GM19240 (cell line): ENCODE data around the gene CADPS.

Source experiments
- DNase-seq: peaks from one replicate; pipeline ENCODE4 v3.0.0; 2011; ENCODE audit warnings: low spot score; ENCODE audit not compliant: insufficient read length

CADPS gene

DNA sequence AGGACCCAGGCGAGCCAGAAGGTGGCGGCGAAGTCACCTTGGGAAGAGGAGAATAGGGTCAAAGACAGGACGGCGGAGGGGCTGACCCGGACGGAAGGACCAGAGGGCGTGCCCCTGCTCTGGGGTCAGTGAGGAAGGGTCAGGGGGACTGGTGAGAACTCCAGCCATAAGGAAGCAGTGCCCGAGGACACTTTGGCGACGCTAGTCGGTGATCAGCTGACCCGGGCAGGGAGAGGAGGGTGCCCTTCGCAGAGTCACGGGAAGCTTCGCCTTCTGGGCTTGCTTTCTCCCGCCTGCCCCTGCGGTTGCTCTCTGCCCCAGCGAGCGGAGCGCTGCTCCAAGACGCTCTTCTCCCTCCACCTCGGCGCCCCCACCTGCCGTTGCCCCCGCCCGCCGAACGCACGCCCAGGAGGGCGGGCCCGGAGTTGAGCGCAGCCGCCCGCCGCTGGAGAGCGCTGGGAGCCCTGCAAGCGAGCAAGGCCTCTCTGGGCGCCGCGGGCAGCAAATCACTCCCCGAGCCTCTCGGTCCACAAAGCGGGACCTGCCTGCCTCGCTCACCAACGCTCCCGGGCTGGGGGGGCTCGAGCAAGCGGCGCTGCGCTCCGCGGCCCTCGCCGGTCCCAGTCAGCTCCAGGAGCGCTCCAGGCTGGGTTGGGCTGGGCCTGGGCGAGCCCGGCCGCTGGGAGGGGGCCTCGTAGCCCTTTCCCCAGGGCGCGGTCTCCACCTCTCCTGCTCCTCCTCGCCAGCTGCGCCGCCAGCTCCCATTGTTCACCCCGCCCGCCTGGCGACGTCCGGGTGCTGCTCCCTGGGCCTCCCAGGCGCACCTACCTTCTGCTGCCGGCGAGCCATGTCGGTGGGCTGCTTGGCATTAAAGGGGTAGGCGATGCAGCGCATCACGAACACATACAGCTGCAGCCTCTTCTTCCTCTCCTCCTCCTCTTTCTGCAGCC is 1.2 kb downstream of the CADPS start:
- DNase-seq: no peak

GRCh38 chr3:62873451-62873760 is 1.8 kb downstream of the CADPS start:
- no peak for DNase-seq

GRCh38 chr3:62872318-62872717 is 2.9 kb downstream of the CADPS start:
- no peak for DNase-seq

GRCh38 chr3:62870321-62870720 is 4.9 kb downstream of the CADPS start:
- no peak for DNase-seq

- DNase-seq: no peak
Observed at GRCh38 chr3:62863648-62864047, 11.6 kb downstream of the CADPS start.

GRCh38 chr3:62859203-62859791 is 15.9 kb downstream of the CADPS start:
- no peak for DNase-seq

DNA sequence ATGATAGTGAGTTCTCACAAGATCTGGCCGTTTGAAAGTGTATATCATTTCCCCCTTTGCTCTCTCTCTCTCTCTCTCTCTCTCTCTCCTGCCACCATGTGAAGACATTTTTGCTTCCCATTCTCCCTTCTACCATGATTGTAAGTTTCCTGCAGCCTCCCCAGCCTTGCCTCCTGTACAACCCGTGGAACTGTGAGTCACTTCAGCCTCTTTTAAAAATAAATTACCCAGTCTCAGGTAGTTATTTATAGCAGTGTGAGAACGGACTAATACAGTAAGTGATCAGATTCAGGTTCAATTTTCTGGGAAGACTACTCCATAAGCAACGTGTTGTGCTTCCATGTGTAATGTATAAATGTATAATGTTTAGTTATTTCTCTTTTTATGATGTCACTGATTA is 29.2 kb downstream of the CADPS start:
- DNase-seq: no peak

- no peak for DNase-seq
Observed at GRCh38 chr3:62843508-62843907, 31.7 kb downstream of the CADPS start.

- DNase-seq: no peak
Observed at GRCh38 chr3:62839748-62840147, 35.5 kb downstream of the CADPS start.

DNA sequence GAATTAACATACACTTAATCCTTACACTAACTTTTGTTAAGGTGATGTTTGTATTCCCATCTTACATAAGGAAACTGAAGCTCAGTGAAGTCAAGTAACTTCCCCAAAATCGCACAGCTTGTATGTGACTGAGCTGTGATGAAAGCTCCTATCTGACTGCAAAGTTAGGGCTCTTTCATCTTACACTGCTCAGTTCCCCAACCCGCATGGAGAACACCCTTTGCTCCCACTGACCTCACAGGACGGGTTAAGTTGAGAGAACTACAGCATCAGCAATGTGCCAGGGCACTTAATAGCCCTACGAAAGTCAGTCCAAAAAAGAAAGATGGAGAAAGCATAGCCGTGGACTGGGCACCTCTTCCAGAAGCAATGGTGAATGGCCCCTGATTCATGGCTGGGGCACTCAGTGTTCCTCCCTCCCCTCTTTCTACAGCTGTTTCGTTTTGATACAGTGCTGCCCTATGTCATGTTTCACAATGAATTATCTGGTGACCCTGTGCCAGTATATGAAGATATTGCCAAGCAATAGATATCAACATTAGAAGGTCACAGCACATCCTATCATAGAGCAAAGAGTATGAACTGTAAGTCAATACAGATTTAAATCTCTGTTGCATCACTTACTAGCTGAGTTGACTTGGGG is 38.0 kb downstream of the CADPS start:
- no peak for DNase-seq

- no peak for DNase-seq
Observed at GRCh38 chr3:62835554-62836236, 39.5 kb downstream of the CADPS start.

DNA sequence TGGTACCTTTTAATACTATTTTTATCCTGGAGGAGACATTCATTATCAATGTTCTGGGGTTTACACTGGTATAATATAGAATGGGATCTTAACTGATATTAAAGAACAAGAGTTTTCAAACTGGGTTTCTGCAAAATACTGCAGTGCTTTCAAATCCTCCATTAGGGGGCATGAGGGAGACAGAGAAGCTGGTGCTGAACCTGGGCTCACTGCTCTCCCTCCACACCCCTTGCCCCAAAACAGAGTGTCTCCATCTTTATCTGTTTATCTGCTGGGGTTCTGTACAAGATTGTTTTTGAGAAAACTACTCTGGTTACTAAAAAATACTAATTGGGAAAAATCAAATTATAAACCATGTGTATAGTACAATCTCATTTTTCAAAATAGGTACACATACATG is 41.7 kb downstream of the CADPS start:
- DNase-seq: no peak

GRCh38 chr3:62832553-62832952 is 42.7 kb downstream of the CADPS start:
- no peak for DNase-seq

- DNase-seq: no peak
Observed at GRCh38 chr3:62830727-62831322, 44.4 kb downstream of the CADPS start.

DNA sequence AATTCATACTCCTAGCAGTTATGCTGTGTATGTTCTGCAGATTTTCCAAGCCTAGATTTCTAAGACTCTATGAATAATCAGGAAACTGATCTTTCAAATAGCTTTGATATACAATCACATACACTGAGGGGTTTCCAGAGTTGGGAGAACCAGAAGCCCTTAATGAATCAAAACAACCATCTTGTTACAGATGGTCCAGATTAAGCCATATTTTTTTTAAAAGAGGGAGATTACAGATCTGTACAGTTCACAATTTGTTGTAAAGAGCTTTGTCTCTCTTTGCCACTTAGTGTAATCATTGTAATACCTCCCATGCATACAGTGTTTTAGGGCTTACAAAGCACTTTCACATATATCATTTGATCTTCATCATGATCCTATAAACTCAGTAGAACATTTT is 47.7 kb downstream of the CADPS start:
- no peak for DNase-seq

DNA sequence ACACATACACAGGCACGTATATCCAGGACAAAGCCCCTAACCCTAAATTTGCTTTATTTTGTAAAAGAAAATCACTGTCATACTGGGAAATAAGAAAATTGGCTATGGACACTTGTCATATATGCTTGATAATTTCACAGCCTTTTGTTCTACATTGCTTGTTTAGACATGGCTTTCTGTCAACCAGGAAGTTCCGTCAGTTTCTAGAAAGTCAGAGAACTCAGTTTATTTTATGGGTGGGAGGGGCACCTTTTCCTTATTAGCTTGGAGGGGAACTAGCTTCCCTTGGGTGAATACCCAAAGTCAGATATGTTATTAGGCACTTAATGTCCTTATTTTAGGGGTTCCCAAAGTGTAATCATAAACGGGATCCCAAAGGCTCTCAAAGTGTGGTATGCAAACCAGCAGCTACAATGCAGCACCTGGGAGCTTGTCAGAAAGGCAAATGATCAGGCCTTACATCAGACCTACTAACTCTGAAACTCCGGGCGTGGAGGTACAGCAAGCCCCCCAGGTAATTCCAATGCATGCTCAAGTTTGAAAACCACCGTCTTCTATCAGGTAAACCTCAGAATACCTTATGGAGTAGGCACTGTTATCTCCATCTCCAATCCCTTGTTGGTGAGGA is 50.1 kb downstream of the CADPS start:
- no peak for DNase-seq

GRCh38 chr3:62823461-62824050 is 51.7 kb downstream of the CADPS start:
- DNase-seq: no peak

DNA sequence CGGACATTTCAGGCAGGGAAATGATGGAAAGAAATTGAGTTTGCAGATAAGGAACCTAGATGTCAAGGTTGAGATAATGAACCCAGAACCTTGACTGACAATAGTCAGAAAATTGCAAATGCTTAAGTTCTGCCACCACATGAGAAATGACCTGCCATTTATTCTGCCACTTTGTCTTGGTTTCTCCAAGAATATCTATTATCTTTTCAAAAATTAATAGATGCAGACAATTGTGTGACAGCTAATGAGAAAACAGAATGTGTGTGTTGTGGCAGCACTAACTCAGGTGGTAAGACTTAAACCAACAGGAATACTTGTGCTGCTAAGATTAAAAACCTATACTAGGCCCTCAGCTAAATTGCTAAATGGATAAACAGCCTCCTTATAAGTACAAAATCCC is 52.3 kb downstream of the CADPS start:
- DNase-seq: no peak

DNA sequence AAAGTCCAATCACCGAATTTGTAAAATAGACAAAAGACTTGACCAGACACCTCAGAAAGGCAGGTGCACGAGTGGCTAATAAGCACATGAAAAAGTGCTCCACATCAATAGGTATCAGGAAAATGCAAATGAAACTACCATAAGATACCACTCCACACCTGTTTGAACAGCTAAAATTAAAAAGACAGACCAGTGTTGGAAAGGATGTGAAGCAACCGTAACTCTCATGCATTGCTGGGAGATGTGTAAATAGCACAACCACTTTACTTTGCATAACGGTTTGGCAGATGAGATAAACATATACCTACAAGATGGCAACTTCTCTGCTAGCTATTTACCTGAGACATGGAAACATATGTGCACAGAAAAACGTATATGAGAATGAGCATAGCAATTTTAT is 56.9 kb downstream of the CADPS start:
- DNase-seq: no peak

DNA sequence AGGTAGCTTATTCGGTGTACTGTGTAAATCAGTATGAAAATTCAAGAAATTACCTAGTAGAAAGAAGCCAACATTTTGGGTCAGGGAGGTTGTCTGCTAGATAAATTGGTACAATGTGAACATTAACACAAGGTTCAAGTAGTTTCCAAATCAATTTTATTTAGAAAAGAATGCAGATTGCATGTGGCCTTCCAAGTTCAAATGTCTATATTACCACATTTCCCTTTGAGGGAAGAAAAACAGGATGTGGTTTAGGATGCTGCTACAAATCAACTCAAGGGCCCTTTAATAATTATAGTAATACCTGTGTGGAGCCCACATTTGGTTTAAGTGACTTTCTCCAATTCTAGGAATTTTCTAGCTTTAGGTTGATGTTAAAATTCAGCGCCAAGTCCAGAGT is 57.5 kb downstream of the CADPS start:
- DNase-seq: no peak

GRCh38 chr3:62815981-62816380 is 59.2 kb downstream of the CADPS start:
- DNase-seq: no peak
